Loucy (cell line): ENCODE results near the gene RNASEL.

Experiments used
- H2AFZ ChIP-seq: fragments of 200-600 bp; sonication (generic); 2 replicates; pipeline ENCODE4 v1.6.0; 2016; ENCODE audit warnings: antibody characterized with exemption, mild to moderate bottlenecking, low read length, moderate library complexity
- H3F3A ChIP-seq: fragments of 200-600 bp; 2 replicates; pipeline ENCODE4 v1.6.0; 2016; ENCODE audit warnings: antibody characterized with exemption, low read depth, mild to moderate bottlenecking
- H3K27me3 ChIP-seq: fragments of 200-600 bp; sonication (generic); 2 replicates; pipeline ENCODE4 v1.6.1; 2014; ENCODE audit warnings: low read length, mild to moderate bottlenecking; ENCODE audit not compliant: insufficient read depth, poor library complexity, severe bottlenecking
- H3K36me3 ChIP-seq: fragments of 200-600 bp; sonication (generic); 2 replicates; pipeline ENCODE4 v1.6.1; 2016; ENCODE audit warnings: low read length; ENCODE audit not compliant: insufficient read depth
- H3K4me1 ChIP-seq: fragments of 200-600 bp; sonication (generic); 2 replicates; pipeline ENCODE4 v1.5.1; 2014; ENCODE audit warnings: low read length, mild to moderate bottlenecking; ENCODE audit not compliant: insufficient read depth, poor library complexity, severe bottlenecking
- H3K4me2 ChIP-seq: fragments of 200-600 bp; sonication (generic); 2 replicates; pipeline ENCODE4 v1.6.0; 2014; ENCODE audit warnings: antibody characterized with exemption, low read length, low read depth, mild to moderate bottlenecking; ENCODE audit not compliant: poor library complexity, severe bottlenecking
- H3K4me3 ChIP-seq: fragments of 200-600 bp; sonication (generic); 2 replicates; pipeline ENCODE4 v1.5.1; 2014; ENCODE audit warnings: low read length, mild to moderate bottlenecking, mixed read lengths; ENCODE audit not compliant: poor library complexity, severe bottlenecking
- H3K79me2 ChIP-seq: fragments of 200-600 bp; sonication (generic); 2 replicates; pipeline ENCODE4 v1.6.1; 2014; ENCODE audit warnings: low read length; ENCODE audit not compliant: insufficient read depth
- H3K9ac ChIP-seq: fragments of 200-600 bp; sonication (generic); 2 replicates; pipeline ENCODE4 v1.6.0; 2014; ENCODE audit warnings: mild to moderate bottlenecking, low read depth, low read length, moderate library complexity; ENCODE audit not compliant: poor library complexity, severe bottlenecking
- H3K9me2 ChIP-seq: fragments of 200-600 bp; sonication (generic); replicated peaks from 2 replicates; pipeline ENCODE4 v1.6.1; 2016; ENCODE audit warnings: low read depth, low read length, mixed read lengths
- H3K9me3 ChIP-seq: fragments of 200-600 bp; sonication (generic); 2 replicates; pipeline ENCODE4 v1.6.1; 2014; ENCODE audit warnings: mild to moderate bottlenecking, antibody characterized with exemption, low read length, low read depth; ENCODE audit not compliant: insufficient read depth
- H4K20me1 ChIP-seq: fragments of 200-600 bp; sonication (generic); 2 replicates; pipeline ENCODE4 v1.6.0; 2014; ENCODE audit warnings: antibody characterized with exemption, low read length, mild to moderate bottlenecking; ENCODE audit not compliant: insufficient read depth, poor library complexity, severe bottlenecking
- CTCF ChIP-seq: fragments of 200-600 bp; sonication (generic); conservative IDR thresholded peaks from 2 replicates; pipeline ENCODE4 v1.5.1; 2014; ENCODE audit warnings: mild to moderate bottlenecking, antibody characterized with exemption, low read length
- EZH2phosphoT487 ChIP-seq: fragments of 200-600 bp; IDR thresholded peaks from 2 replicates; pipeline ENCODE4 v1.6.1; 2018; ENCODE audit warnings: antibody characterized with exemption, mild to moderate bottlenecking, moderate library complexity, borderline replicate concordance

RNASEL gene

GRCh38 chr1:182589931-182590330 is 875 bp upstream of the RNASEL start:
- Histone ChIP-seq H2AFZ (no peak overlapping the region), H4K20me1 (no peaks in the 10 kb centered on the region), H3K4me2 (no peak overlapping the region), H3K4me3 (no peak overlapping the region), H3K9me2 (no peaks in the 10 kb centered on the region), H3K4me1 (peaks cover 16% of the 10 kb centered on the region), H3K36me3 (no peaks in the 10 kb centered on the region), H3K27me3 (no peaks in the 10 kb centered on the region), H3K9ac (no peak overlapping the region), H3K9me3 (no peaks in the 10 kb centered on the region), H3F3A (no peaks in the 10 kb centered on the region), H3K79me2 (0 out of 2 replicates have a peak, but pooled peaks cover 4% of the 10 kb centered on the region)
- TF ChIP-seq EZH2phosphoT487 (no peak), CTCF (no peak)

GRCh38 chr1:182589520-182589919 is 464 bp upstream of the RNASEL start:
- Histone ChIP-seq H3K9me3 (no peaks in the 10 kb centered on the region), H3F3A (no peaks in the 10 kb centered on the region), H3K4me3 (peak overlapping the region; percentile 97), H3K9ac (peak overlapping the region; percentile 96), H3K9me2 (no peaks in the 10 kb centered on the region), H4K20me1 (no peaks in the 10 kb centered on the region), H3K4me2 (peak overlapping the region; percentile 77), H3K36me3 (no peaks in the 10 kb centered on the region), H2AFZ (peak overlapping the region; percentile 98), H3K27me3 (no peaks in the 10 kb centered on the region), H3K4me1 (peaks cover 20% of the 10 kb centered on the region), H3K79me2 (0 out of 2 replicates have a peak, but pooled peaks cover 4% of the 10 kb centered on the region)
- TF ChIP-seq CTCF (no peak), EZH2phosphoT487 (no peak)

- Histone ChIP-seq H3K9me2 (no peaks in the 10 kb centered on the region), H3K79me2 (0 out of 2 replicates have a peak, but pooled peaks cover 4% of the 10 kb centered on the region), H3K27me3 (no peaks in the 10 kb centered on the region), H2AFZ (peak overlapping the region; percentile 98), H3K4me1 (peaks cover 33% of the 10 kb centered on the region), H3K4me3 (peak overlapping the region; percentile 97), H3K9ac (peak overlapping the region; percentile 96), H3K4me2 (peak overlapping the region; percentile 77), H3K36me3 (no peaks in the 10 kb centered on the region), H3F3A (no peaks in the 10 kb centered on the region), H4K20me1 (no peaks in the 10 kb centered on the region), H3K9me3 (no peaks in the 10 kb centered on the region)
- no peak for TF ChIP-seq EZH2phosphoT487
- TF ChIP-seq CTCF: no peak
These were observed 1.2 kb downstream of the RNASEL start for GRCh38 chr1:182587666-182588499.
